H1 (cell line): ENCODE results near the gene CABP4. TPM values are rescaled to one million over a fixed set of nuclear protein-coding genes. Genes with fewer than 3 reads are reported as not detected.

Source experiments
- CTCF ChIA-PET: fragments of 300-600 bp; sonication (Branson Sonifier 250); formaldehyde crosslinking; loops from one replicate; lab custom pipeline; 2021; ENCODE audit not compliant: partially characterized antibody; lab: Charles Lee
- POLR2A ChIA-PET: fragments of 300-600 bp; sonication (Branson Sonifier 250); formaldehyde crosslinking; loops from one replicate; lab custom pipeline; 2021; ENCODE audit warnings: inconsistent platforms; ENCODE audit not compliant: partially characterized antibody; lab: Charles Lee
- DNase-seq, 2 experiments: peaks; one replicate each; pipeline versions ENCODE4 v3.0.0 to v3.0.0-alpha.2; 2010 to 2022; ENCODE audit warnings: low spot score in 2 of 2, low read depth in 1 of 2, mixed read lengths in 1 of 2
- FAIRE-seq: peaks from 2 replicates; lab custom pipeline; 2011; peaks lifted over from hg19 to GRCh38; lab: Jason Lieb, UNC
- H2AFZ ChIP-seq: 2 replicates; pipeline ENCODE4 v1.8.1; 2012; ENCODE audit warnings: low read length, inconsistent platforms
- H2AK5ac ChIP-seq: 2 replicates; pipeline ENCODE4 v1.6.1; 2013; ENCODE audit warnings: low read depth, low read length
- H2BK120ac ChIP-seq: replicated peaks from 2 replicates; pipeline ENCODE3; 2013; ENCODE audit warnings: low read depth, low read length, inconsistent platforms
- H2BK12ac ChIP-seq: 2 replicates; pipeline ENCODE4 v1.6.1; 2013; ENCODE audit warnings: low read depth, low read length
- H2BK15ac ChIP-seq: 2 replicates; pipeline ENCODE4 v1.6.1; 2013; ENCODE audit warnings: low read length
- H2BK20ac ChIP-seq: 2 replicates; pipeline ENCODE4 v1.6.1; 2013; ENCODE audit warnings: low read length
- H2BK5ac ChIP-seq: 2 replicates; pipeline ENCODE4 v1.6.1; 2013; ENCODE audit warnings: low read depth, low read length
- H3K14ac ChIP-seq: 2 replicates; pipeline ENCODE4 v1.6.1; 2013; ENCODE audit warnings: inconsistent platforms; ENCODE audit not compliant: insufficient read length
- H3K18ac ChIP-seq: 2 replicates; pipeline ENCODE4 v1.6.1; 2013; ENCODE audit warnings: low read length; ENCODE audit errors: extremely low read depth
- H3K23ac ChIP-seq: 2 replicates; pipeline ENCODE4 v1.6.1; 2013; ENCODE audit warnings: inconsistent platforms; ENCODE audit not compliant: insufficient read length
- H3K23me2 ChIP-seq: 2 replicates; pipeline ENCODE4 v1.6.1; 2013; ENCODE audit warnings: low read depth, low read length
- H3K27ac ChIP-seq: 2 replicates; pipeline ENCODE4 v1.6.1; 2011; ENCODE audit warnings: low read depth, low read length, inconsistent platforms
- H3K27me3 ChIP-seq, 4 experiments: replicated peaks in 1 of 4; 1 replicate in 1 of 4; 2 replicates in 3 of 4; pipeline versions ENCODE4 v1.6.1 to v1.8.1; 2011 to 2013; ENCODE audit warnings: low read length in 3 of 4, mild to moderate bottlenecking in 3 of 4, inconsistent platforms in 2 of 4, mixed read lengths in 2 of 4, moderate library complexity in 1 of 4; ENCODE audit not compliant: control insufficient read depth in 3 of 4, insufficient read depth in 3 of 4; ENCODE audit errors: extremely low read depth in 1 of 4
- H3K36me3 ChIP-seq, 4 experiments: 2 replicates each; pipeline versions ENCODE4 v1.6.1 to v1.8.1; 2011 to 2013; ENCODE audit warnings: mild to moderate bottlenecking in 4 of 4, low read length in 3 of 4, moderate library complexity in 2 of 4, control low read depth in 1 of 4, inconsistent platforms in 1 of 4; ENCODE audit not compliant: insufficient read depth in 4 of 4, control insufficient read depth in 2 of 4
- H3K4ac ChIP-seq: replicated peaks from 2 replicates; pipeline ENCODE3; 2013; ENCODE audit warnings: low read length, low read depth, mixed read lengths, inconsistent platforms; ENCODE audit not compliant: insufficient read length
- H3K4me1 ChIP-seq, 4 experiments: replicated peaks in 1 of 4; 1 replicate in 1 of 4; 2 replicates in 3 of 4; pipeline versions ENCODE4 v1.6.1 to v1.8.1; 2011 to 2013; ENCODE audit warnings: low read length in 3 of 4, inconsistent platforms in 2 of 4, mixed read lengths in 1 of 4; ENCODE audit not compliant: insufficient read depth in 4 of 4, control insufficient read depth in 3 of 4
- H3K4me2 ChIP-seq, 2 experiments: 2 replicates each; pipeline versions ENCODE4 v1.6.1 to v1.8.1; 2011 to 2013; ENCODE audit warnings: low read depth in 2 of 2, low read length in 2 of 2, control low read depth in 1 of 2, inconsistent platforms in 1 of 2, mild to moderate bottlenecking in 1 of 2; ENCODE audit not compliant: insufficient read depth in 1 of 2
- H3K4me3 ChIP-seq, 4 experiments: fragments of 200-600, 300-600 bp in 1 of 4; sonication (generic), shearing (Covaris generic), sonication (Bioruptor Twin) in 1 of 4; 2 replicates each; pipeline versions ENCODE4 v1.5.1 to v1.8.1; 2011 to 2016; ENCODE audit warnings: low read length in 4 of 4, low read depth in 3 of 4, control low read depth in 2 of 4, inconsistent platforms in 2 of 4, mild to moderate bottlenecking in 2 of 4, mixed read lengths in 1 of 4, moderate library complexity in 1 of 4; ENCODE audit not compliant: insufficient read depth in 2 of 4; ENCODE audit errors: extremely low read depth in 1 of 4
- H3K56ac ChIP-seq: replicated peaks from 2 replicates; pipeline ENCODE3; 2013; ENCODE audit warnings: low read depth, mild to moderate bottlenecking, mixed read lengths, low read length, inconsistent platforms; ENCODE audit not compliant: insufficient read length
- H3K79me1 ChIP-seq: 2 replicates; pipeline ENCODE4 v1.6.1; 2013; ENCODE audit warnings: low read depth, low read length, control low read depth
- H3K79me2 ChIP-seq, 2 experiments: 2 replicates each; pipeline versions ENCODE4 v1.6.1 to v1.8.1; 2012 to 2013; ENCODE audit warnings: low read length in 2 of 2, mild to moderate bottlenecking in 2 of 2, inconsistent platforms in 1 of 2; ENCODE audit not compliant: insufficient read depth in 2 of 2, control insufficient read depth in 1 of 2
- H3K9ac ChIP-seq, 4 experiments: replicated peaks in 1 of 4; 1 replicate in 1 of 4; 2 replicates in 3 of 4; pipeline versions ENCODE4 v1.6.1 to v1.8.1; 2011 to 2013; ENCODE audit warnings: low read depth in 3 of 4, low read length in 3 of 4, control low read depth in 2 of 4, mild to moderate bottlenecking in 2 of 4, moderate library complexity in 2 of 4, inconsistent platforms in 1 of 4; ENCODE audit errors: extremely low read depth in 1 of 4
- H3K9me3 ChIP-seq, 2 experiments: 2 replicates each; pipeline versions ENCODE4 v1.6.1 to v1.8.1; 2012 to 2013; ENCODE audit warnings: mild to moderate bottlenecking in 2 of 2, moderate library complexity in 2 of 2, control low read depth in 1 of 2, inconsistent platforms in 1 of 2, low read depth in 1 of 2, low read length in 1 of 2, mixed read lengths in 1 of 2; ENCODE audit not compliant: insufficient read depth in 2 of 2
- H4K20me1 ChIP-seq, 2 experiments: replicated peaks in 1 of 2; 2 replicates each; pipeline versions ENCODE3 to v1.8.1; 2011 to 2013; ENCODE audit warnings: inconsistent platforms in 2 of 2, low read length in 2 of 2, mild to moderate bottlenecking in 1 of 2; ENCODE audit not compliant: insufficient read depth in 2 of 2, control insufficient read depth in 1 of 2
- H4K5ac ChIP-seq: 2 replicates; pipeline ENCODE4 v1.6.1; 2013; ENCODE audit warnings: low read length, low read depth, mixed read lengths, inconsistent platforms; ENCODE audit not compliant: insufficient read length
- H4K8ac ChIP-seq: 2 replicates; pipeline ENCODE4 v1.8.0; 2013; ENCODE audit warnings: mild to moderate bottlenecking, moderate library complexity, low read length, inconsistent platforms; ENCODE audit not compliant: insufficient read depth; ENCODE audit errors: extremely low read depth
- H4K91ac ChIP-seq: replicated peaks from 2 replicates; pipeline ENCODE3; 2013; ENCODE audit warnings: low read length, mixed read lengths, inconsistent platforms; ENCODE audit not compliant: insufficient read length
- BACH1 ChIP-seq: IDR thresholded peaks from 2 replicates; pipeline ENCODE4 v1.6.1; 2012; ENCODE audit warnings: low read length, improper control_type of control experiment
- CBX8 ChIP-seq: fragments of 300-800, 300-1000 bp; sonication (generic); IDR thresholded peaks from 2 replicates; pipeline ENCODE4 v1.7.1; 2016; ENCODE audit warnings: low read depth, low read length, borderline replicate concordance
- E2F6 ChIP-seq: IDR thresholded peaks from 2 replicates; pipeline ENCODE4 v1.6.1; 2012; ENCODE audit warnings: inconsistent platforms
- EZH2 ChIP-seq: fragments of 200-600 bp; sonication (generic); IDR thresholded peaks from 2 replicates; pipeline ENCODE4 v1.7.1; 2012; ENCODE audit warnings: low read depth, mild to moderate bottlenecking, moderate library complexity, low read length, inconsistent platforms; ENCODE audit not compliant: severe bottlenecking
- KDM4A ChIP-seq: IDR thresholded peaks from one replicate; pipeline ENCODE4 v1.7.1; 2012; ENCODE audit warnings: low read depth, mild to moderate bottlenecking, moderate library complexity, low read length, inconsistent platforms; ENCODE audit not compliant: severe bottlenecking
- MAFK ChIP-seq: IDR thresholded peaks from 2 replicates; pipeline ENCODE4 v1.6.1; 2012; ENCODE audit warnings: low read depth, mild to moderate bottlenecking, improper control_type of control experiment, low read length
- PHF8 ChIP-seq: fragments of 200-600 bp; sonication (generic); conservative IDR thresholded peaks from 2 replicates; pipeline ENCODE4 v1.7.1; 2012; ENCODE audit warnings: low read depth, mild to moderate bottlenecking, inconsistent platforms, low read length, moderate library complexity
- POLR2A ChIP-seq, 2 experiments: IDR thresholded peaks; 1 replicate in 1 of 2; 2 replicates in 1 of 2; pipeline ENCODE4 v1.6.1; 2011; ENCODE audit warnings: low read depth in 2 of 2, low read length in 2 of 2, mild to moderate bottlenecking in 2 of 2; ENCODE audit errors: control extremely low read depth in 1 of 2
- RXRA ChIP-seq: IDR thresholded peaks from 2 replicates; pipeline ENCODE4 v1.6.1; 2011; ENCODE audit warnings: low read depth, mild to moderate bottlenecking, low read length, moderate library complexity; ENCODE audit not compliant: insufficient read depth
- SIN3A ChIP-seq, 2 experiments: IDR thresholded peaks in 1 of 2; conservative IDR thresholded peaks in 1 of 2; 2 replicates each; pipeline ENCODE4 v1.6.1; 2011 to 2012; ENCODE audit warnings: low read length in 2 of 2, improper control_type of control experiment in 1 of 2, low read depth in 1 of 2, mild to moderate bottlenecking in 1 of 2
- SIRT6 ChIP-seq: IDR thresholded peaks from one replicate; pipeline ENCODE4 v1.7.1; 2012; ENCODE audit warnings: low read length, inconsistent platforms
- TAF7 ChIP-seq: optimal IDR thresholded peaks from 2 replicates; pipeline ENCODE3; 2011; ENCODE audit warnings: low read depth, mild to moderate bottlenecking, inconsistent platforms, low read length, moderate library complexity, borderline replicate concordance
- WGBS, 2 experiments: shearing (Covaris generic) in 1 of 2; methylation state at CpG; one replicate each; pipeline versions ENCODE4 v1.1.6 to v1.1.7; 2013 to 2015; ENCODE audit warnings: low lambda C conversion rate in 2 of 2, mixed read lengths in 2 of 2, inconsistent platforms in 1 of 2, low coverage in 1 of 2, missing lambda C conversion rate in 1 of 2; ENCODE audit not compliant: insufficient replicate concordance in 2 of 2, insufficient coverage in 1 of 2, insufficient read length in 1 of 2; ENCODE audit errors: extremely low coverage in 1 of 2, missing lambda C conversion rate in 1 of 2; 5-methylcytosine and 5-hydroxymethylcytosine counted together
- polyA plus RNA-seq, 7 experiments: library from polyadenylated mRNA; depleted of rRNA in 3 of 7; stranded (reverse) in 5 of 7; unstranded in 2 of 7; fragments of >200 nt in 5 of 7; fragments of 200-250 nt in 2 of 7; gene quantifications; 1 replicate in 5 of 7; 2 replicates in 1 of 7; 4 replicates in 1 of 7; pipeline versions ENCODE4 v1.2.1 to v1.2.3, GENCODE V29; 2011 to 2013; ENCODE audit warnings: missing spikeins in 2 of 7, mixed read lengths in 2 of 7
- total RNA-seq: library from RNA; stranded (reverse); fragmentation: NEBNext Ultra II Directional; extraction: Animal tissue kit (Norgen Biotek cat#: 25700); gene quantifications from 2 replicates; pipeline ENCODE4 v1.2.1, GENCODE V29; 2021

CABP4 gene
- total and polyA plus RNA-seq, 2 of the 8 experiments (the other 6 are each of a cell fraction or from before 2014, with no cell fraction given): not detected

- H3K14ac ChIP-seq: no peak overlapping the region
- H3K4me3 ChIP-seq: no peak overlapping the region
- no peak overlapping the region for H3K56ac ChIP-seq
- no peak overlapping the region for H3K18ac ChIP-seq
- no peak overlapping the region for H4K8ac ChIP-seq
- ChIA-PET CTCF (no interaction called here), POLR2A (interaction anchor here (1.2 kb wide), 1 partner anchor 10 kb away, joined by 3 read pairs; no protein-coding TSS in a partner anchor)
- H2AK5ac ChIP-seq: no peak overlapping the region
- no peaks in the 10 kb centered on the region for H3K79me2 ChIP-seq
- no peak for FAIRE-seq
- 0 out of 2 replicates have a peak, but pooled peaks cover 2% of the 10 kb centered on the region for H3K79me1 ChIP-seq
- H2BK12ac ChIP-seq: no peak overlapping the region
- no peak overlapping the region for H3K9ac ChIP-seq
- no peak overlapping the region for H3K4me2 ChIP-seq
- 85% methylated on average over 5 of the region's 5 CpGs; no CpG with 5 or more reads in 1 of the 2 experiments for WGBS, 2 experiments
- peaks cover 4 to 7% of the 10 kb centered on the region in 2 experiments for H4K20me1 ChIP-seq
- H2BK120ac ChIP-seq: no peak overlapping the region
- no peaks in the 10 kb centered on the region for H3K27me3 ChIP-seq
- H3K4me1 ChIP-seq: peaks cover 0 to 6% (median 3%) of the 10 kb centered on the region in 4 experiments; a peak in 4 of 7 replicates
- H3K4ac ChIP-seq: no peak overlapping the region
- no peak overlapping the region for H4K5ac ChIP-seq
- H3K23ac ChIP-seq: no peak overlapping the region
- DNase-seq: no peak
- no peak overlapping the region for H3K27ac ChIP-seq
- no peak overlapping the region for H2BK20ac ChIP-seq
- no peaks in the 10 kb centered on the region for H3K9me3 ChIP-seq
- H2AFZ ChIP-seq: no peak overlapping the region
- H2BK5ac ChIP-seq: no peak overlapping the region
- peaks cover 0 to 5% (median 3%) of the 10 kb centered on the region in 4 experiments; a peak in 3 of 8 replicates for H3K36me3 ChIP-seq
- H2BK15ac ChIP-seq: no peak overlapping the region
- TF ChIP-seq PHF8 (no peak), BACH1 (no peak), RXRA (no peak), CBX8 (no peak), EZH2 (no peak), POLR2A (IDR thresholded peaks at IDR 0.05; ENCODE audit: control extremely low read depth in 1 of 2, low read depth in 2 of 2, low read length in 2 of 2) (no peak), TAF7 (no peak), KDM4A (no peak), SIRT6 (no peak), MAFK (no peak), SIN3A (conservative IDR thresholded peaks at IDR 0.05 in 1 of 2, IDR thresholded peaks at IDR 0.05 in 1 of 2; ENCODE audit: low read depth in 1 of 2, low read length in 2 of 2) (no peak), E2F6 (no peak)
- peaks cover 2% of the 10 kb centered on the region; the same call in 1 of the 2 replicates for H3K23me2 ChIP-seq
- H4K91ac ChIP-seq: no peak overlapping the region
These were observed 9.6 kb upstream of the CABP4 start for GRCh38 chr11:67445515-67445914.
